Activated CD4-positive, alpha-beta T cell treated with anti-CD3 and anti-CD28 coated beads, Interleukin-2, amount 50 U/mL, for 24 hours (primary cell): ENCODE data around the gene TOMM70.
A peak's percentile ranks its signal among the peaks of the same experiment; 100 is the strongest.
"Not testable (repeated sequence)": the region's sequence is repeated elsewhere in the genome, so short reads cannot be mapped to it uniquely, and the experiment has no call there.

Experiments used
- DNase-seq, 2 donors: peaks; one replicate each; pipeline ENCODE4 v3.0.0-alpha.2; 2020; ENCODE audit warnings: low read depth in 1 of 2, low spot score in 1 of 2

TOMM70 gene

GRCh38 chr3:100329800-100330489 is 70.9 kb downstream of the TOMM70 start:
- no peak for DNase-seq

GRCh38 chr3:100327377-100327776 is 73.5 kb downstream of the TOMM70 start:
- DNase-seq, result not testable (repeated sequence)

GRCh38 chr3:100325827-100326226 is 75.1 kb downstream of the TOMM70 start:
- DNase-seq, result no peak

- no peak for DNase-seq
Observed at GRCh38 chr3:100324044-100324443, 76.8 kb downstream of the TOMM70 start.

- DNase-seq, result no peak
Observed at GRCh38 chr3:100319951-100320350, 80.9 kb downstream of the TOMM70 start.

GRCh38 chr3:100317912-100318311 is 83.0 kb downstream of the TOMM70 start:
- DNase-seq, result no peak

GRCh38 chr3:100316641-100317069 is 84.2 kb downstream of the TOMM70 start:
- DNase-seq, result peak in 1 of 2 donors; percentile 30
